Measurements from ENCODE around the gene DIP2C. TPM values are rescaled to one million over a fixed set of nuclear protein-coding genes. Genes with fewer than 3 reads are reported as not detected.
"Not testable (repeated sequence)": the region's sequence is repeated elsewhere in the genome, so short reads cannot be mapped to it uniquely, and the experiment has no call there.

The DIP2C gene
- total RNA-seq, 1 donor from 2014 or later: 5.1 TPM

DNA sequence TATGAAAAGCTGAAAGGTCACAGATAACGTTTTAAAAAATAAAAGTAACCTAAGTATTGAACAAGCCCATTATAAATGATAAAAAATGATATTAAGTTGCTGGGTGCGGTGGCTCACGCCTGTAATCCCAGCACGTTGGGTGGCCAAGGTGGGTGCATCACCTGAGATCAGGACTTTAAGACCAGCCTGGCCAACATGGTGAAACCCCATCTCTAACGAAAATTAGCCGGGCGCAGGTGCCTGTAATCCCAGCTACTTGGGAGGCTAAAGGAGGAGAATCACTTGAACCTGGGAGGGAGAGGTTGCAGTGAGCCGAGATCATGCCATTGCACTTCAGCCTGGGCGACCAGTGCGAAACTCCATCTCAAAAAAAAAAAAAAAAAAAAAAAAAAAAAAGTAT, 93.3 kb downstream of the DIP2C start:
- not testable (repeated sequence) for DNase-seq (ENCODE audit: low read depth, low spot score)

DNA sequence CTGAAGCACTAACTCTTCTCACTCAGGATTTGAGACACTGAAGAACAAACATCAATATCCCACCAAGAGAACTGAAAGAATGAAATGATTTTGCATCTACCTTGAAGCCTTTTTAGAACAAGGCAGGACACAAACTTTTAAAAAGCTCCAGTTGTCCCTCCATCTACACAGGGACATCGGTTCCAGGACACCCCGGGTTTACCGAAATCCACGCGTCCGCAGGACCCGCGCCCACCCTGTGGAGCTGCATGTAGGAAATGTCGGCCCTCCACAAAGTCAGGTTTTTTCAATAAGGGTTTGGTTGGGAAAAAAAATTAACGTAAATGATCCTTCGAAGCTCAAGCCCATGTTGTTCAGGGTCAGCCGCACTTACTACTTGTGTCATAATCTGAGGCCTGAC, 94.0 kb downstream of the DIP2C start:
- no peak for DNase-seq (ENCODE audit: low read depth, low spot score)

DNA sequence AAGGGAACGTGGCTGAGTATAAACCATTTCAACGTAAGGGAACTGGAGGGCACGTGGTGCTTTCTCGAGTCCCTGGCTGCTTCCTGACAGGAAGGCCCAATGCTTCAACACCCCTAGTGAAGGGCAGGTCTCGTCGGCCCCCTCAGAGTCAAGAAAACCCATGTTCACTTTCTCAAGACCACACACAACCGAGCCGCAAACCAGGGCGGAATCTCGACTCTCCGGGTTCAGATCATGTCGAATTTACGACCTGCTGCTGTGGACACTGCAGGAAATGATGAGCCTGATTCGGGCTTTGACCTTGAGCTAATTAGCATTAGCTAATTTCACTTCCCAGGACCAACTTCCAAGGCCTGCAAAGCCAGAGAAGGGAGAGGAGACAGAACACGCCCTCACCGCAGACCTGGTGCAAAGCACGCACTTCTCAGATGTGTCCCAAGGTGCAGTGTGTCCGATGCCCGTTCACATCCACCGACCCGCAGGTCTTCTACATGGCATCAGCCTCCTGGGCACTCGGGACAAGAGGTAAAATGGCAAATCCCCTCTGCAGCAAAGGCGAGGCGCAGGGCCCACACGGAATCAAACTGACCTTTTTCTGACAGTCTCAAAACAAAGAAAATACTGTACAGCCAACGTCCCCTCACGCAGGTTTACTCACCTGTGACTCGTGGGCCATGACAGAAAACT, 94.7 kb downstream of the DIP2C start:
- no peak for DNase-seq (ENCODE audit: low read depth, low spot score)

DNA sequence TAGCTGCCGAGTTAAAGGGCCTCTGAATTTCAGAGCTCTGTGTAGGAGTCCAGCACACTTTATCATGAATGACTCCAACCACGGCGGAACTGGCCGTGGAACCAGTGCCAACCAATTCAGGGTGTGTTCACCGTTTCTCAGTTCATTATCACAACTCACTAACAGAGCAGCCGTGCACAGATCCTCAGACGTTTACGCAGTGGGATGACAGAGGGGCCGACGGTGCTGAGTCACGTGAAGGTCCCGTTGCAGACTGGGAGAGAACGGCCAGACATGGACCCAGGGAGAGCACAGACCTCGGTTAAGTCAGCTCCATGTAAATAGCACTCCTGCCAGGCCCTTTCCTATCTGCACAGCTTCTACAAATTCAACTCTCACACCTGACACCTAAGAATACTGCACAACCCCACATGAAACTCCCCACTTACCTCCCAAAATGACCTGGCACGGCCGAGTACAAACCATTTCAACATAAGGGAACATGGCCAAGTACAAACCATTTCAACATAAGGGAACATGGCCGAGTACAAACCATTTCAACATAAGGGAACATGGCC, 95.5 kb downstream of the DIP2C start:
- no peak for DNase-seq (ENCODE audit: low read depth, low spot score)

DNA sequence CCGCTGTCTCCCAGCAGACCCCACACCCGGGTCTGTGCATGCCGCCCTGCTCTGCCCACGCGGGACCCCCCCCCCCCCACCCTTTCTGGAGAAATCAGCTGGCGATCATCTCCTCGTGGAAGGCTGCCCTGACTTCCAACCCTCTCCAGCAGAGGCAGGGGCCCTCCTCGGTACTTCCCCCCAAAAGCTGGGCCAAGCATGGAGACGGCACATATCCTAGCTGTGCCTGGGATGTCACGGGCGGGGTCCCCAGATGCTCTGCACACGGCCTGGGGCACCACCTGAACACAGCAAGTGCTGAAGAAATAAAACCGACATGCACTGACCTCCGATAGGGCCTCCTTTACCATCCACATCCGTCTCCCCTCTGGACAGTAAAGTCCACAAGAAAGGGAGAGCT, 96.0 kb downstream of the DIP2C start:
- DNase-seq (ENCODE audit: low read depth, low spot score): no peak

DNA sequence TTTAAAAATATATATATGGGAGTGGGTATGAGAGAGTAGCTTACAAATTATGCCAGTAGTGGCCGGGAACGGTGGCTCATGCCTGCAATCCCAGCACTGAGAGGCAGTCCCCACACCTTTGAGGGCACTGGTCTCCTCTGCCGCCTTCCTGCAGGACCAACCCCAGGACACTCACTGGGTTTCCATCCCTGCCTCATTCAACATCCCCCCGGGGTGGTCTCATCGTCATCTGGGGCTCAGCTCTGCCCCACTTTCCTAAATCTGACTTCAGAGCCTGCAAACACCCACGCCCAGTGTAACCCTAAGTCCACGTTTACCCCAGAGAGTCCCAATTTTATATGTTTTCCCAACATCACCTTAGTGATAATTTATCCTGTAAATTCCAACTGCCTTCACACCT, 96.5 kb downstream of the DIP2C start:
- DNase-seq (ENCODE audit: low read depth, low spot score): no peak

DNA sequence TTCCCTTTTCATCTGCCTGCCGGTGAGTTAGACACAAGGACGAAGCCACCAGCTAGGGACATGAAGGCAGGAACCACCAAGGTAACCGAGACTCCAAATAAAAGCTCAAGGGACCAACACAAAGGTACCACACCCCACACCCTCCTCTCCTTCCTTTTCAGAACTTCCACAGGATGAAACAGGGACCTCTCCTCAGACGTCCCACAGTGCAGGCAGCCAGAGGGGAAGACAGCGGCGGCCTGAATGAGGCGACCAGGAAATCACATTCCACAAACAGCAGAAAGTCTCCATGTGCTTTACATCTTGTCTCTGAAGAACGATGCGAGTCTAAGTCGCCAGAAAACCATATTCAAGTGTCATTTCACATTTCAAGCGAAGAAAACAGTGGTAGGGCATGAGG, 97.8 kb downstream of the DIP2C start:
- no peak for DNase-seq (ENCODE audit: low read depth, low spot score)

DNA sequence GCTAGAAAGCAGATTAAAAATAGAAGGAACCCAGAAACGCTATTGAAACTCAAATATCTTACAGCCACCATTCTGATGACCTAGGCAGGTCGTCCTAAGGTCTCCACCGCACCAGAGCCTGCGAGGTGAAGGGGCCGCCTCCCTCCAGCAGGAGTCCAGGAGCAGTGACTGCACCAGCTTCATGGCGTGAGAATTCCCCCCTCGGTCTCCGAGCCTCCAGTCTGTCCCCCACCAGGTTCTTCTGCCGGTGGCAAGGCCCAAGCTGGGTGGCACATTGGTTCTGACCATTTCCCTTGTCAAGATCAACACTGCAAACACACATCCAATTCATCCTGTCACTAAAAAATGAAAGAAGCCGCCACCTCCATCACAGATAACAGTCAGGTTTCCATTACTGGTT, 98.7 kb downstream of the DIP2C start:
- no peak for DNase-seq (ENCODE audit: low read depth, low spot score)

DNA sequence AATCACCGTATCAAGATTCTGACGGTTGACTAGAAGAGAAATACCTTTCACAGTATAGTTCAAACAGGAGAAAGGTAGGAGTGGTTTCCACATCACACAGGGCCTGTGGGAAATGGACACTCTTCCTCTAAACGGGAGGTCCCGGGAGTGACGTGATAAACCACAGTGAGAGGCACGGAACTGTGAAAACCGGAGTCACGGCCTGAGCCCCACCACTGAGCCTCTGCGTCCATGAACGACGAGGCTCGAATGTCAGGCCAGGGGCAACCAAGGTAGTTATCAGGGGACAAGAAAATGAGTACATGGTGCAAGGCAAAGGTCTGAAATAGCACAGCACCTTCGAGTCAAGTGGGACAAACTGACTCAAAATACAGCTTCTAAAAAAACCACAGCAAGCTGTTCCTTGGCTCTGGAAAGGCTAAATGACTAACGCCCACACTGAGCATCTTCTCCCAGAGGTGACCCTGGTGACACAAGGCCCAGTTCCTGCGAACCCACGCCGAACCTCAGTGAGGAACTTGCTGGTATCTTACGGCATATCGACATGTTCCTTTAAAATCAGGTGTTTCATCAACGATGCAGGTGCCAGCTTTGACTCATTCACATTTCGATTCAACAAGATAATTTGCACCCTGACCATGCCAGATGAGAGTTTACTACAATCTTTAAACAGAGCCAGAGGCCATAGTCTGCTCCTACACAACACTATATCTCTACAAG, 99.3 kb downstream of the DIP2C start:
- no peak for DNase-seq (ENCODE audit: low read depth, low spot score)

DNA sequence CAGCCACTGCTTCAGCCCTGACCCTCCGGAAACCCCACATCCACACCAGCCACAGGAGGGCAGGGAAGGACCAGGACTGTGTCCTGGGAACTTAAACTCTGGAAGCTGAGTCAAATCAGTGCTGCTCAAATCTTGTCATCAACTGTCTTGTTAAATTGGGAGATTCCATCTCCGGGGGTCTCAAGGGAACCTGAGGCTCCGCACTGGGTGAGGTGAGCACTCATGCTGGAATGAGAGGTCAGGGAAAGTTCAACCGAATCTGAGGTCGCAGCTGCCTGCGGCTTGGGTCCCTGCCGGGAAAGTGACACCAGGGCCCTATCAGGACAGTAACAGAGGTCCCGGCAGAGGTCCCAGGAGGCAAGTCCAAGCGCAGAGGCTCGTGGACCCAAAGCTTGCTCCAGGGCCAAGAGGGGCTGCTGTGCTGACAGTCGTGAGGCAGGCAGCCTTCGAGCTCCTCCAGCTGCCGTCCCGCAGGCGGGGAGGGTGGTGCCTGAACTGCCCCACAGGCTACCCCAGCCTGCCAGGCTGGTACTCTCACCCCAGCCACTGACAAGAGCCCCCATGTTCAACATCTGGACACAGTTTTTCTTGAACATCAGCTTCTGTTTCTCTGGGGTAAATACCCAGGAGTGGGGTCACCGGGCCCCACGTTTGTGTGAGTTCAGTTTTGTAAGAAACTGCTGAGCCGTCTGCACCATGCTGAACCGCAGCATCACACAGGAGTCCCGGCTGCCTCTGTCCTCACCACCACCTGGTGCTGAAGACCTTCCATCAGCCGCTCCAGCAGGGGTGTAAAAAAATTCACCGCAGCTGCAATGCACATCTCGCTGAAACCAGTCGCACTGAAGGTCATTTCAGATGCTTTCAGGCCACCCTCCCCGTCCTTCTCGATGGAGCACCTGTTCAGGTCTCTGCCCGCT, 101.0 kb downstream of the DIP2C start:
- DNase-seq (ENCODE audit: low read depth, low spot score): no peak

DNA sequence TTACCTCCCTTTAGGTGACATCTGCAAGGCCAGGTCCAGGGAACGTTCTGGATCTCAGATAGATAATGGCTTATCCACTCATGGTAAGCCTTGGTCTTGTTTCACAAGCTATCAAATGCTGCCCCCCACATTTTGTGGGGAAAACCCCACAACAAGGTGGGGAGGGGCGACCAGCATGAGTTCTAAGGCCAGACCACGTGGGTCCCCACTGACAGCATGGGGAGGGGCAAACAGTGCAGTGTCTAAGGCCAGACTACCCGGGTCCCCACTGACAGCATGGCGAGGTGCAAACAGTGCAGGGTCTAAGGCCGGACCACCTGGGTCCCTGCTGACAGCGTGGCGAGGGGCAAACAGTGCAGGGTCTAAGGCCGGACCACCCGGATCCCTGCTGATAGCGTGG, 102.8 kb downstream of the DIP2C start:
- no peak for DNase-seq (ENCODE audit: low read depth, low spot score)

DNA sequence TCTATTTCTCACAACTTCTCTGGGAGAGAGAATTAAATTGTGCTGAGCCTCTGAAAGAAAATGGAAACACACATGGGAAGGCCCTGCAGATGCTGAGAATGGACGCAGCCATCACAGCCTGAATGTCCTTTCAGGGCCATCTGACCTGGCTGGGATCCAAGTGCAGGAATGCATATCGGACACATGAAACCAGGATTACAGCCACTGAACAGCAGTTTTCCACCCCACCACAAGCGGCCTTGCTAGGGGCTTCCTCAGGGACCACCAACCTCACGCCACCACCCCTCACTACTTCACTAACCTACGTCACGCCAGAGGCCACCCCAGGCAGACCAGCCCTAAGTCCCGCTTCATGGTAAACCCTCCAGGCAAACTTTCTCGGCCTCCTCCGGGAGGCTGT, 103.3 kb downstream of the DIP2C start:
- DNase-seq (ENCODE audit: low read depth, low spot score): no peak

DNA sequence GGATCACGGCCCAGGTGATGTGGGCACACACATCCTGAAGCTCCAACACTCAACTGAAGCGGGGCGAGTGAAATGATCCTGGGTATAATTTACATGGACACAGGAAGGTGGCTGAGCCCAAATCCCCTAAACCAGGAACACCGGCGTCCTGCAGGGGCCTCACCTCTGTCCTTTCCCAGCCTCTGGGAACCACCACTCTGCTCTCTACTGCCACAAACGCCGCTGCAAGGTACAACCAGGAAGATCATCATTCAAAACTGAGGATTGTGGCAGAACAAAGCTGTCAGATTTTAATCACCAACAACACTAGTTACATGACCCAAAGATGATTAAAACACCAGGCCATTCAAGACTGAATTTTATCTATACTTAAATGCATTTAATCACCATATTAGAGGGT, 104.0 kb downstream of the DIP2C start:
- DNase-seq (ENCODE audit: low read depth, low spot score): no peak

DNA sequence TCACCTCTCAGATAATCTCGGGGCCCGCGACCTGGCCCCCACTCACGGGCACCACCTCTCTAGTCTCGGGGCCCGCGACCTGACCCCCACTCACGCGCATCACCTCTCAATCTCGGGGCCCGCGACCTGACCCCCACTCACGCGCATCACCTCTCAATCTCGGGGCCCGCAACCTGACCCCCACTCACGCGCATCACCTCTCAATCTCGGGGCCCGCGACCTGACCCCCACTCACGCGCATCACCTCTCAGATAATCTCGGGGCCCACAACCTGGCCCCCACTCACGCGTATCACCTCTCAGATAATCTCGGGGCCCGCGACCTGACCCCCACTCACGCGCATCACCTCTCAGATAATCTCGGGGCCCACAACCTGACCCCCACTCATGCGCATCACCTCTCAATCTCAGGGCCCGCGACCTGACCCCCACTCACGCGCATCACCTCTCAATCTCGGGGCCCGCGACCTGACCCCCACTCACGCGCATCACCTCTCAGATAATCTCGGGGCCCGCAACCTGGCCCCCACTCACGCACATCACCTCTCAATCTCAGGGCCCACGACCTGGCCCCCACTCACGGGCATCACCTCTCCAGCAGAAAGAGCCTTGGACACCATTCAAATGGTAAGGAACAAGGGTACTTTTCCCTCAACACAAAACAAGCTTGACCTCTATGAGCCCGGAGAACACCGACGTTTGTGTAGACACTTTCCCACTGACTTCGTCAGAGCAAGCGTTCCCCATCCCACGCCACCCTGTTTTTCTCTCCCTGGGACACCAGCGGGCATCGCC, 104.8 kb downstream of the DIP2C start:
- not testable (repeated sequence) for DNase-seq (ENCODE audit: low read depth, low spot score)

DNA sequence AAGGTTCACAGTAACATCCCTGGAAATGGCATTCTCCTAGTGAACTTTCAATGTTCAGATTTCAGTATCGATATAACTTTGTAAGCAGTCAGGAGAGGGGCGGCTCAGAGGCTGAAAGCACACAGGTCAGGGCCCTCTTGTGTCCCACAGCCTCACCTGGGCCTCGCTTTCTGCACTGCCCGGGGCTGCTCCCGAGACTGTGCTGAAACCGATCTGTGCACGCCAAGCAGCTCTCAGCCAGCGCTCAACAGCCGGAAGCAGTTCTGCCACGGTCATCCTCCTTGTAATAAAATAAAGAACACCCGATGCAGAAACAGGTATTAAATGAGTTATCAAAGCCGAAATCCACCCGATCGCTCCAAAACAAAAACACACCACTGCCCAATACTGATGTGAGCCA, 106.0 kb downstream of the DIP2C start:
- no peak for DNase-seq (ENCODE audit: low read depth, low spot score)

DNA sequence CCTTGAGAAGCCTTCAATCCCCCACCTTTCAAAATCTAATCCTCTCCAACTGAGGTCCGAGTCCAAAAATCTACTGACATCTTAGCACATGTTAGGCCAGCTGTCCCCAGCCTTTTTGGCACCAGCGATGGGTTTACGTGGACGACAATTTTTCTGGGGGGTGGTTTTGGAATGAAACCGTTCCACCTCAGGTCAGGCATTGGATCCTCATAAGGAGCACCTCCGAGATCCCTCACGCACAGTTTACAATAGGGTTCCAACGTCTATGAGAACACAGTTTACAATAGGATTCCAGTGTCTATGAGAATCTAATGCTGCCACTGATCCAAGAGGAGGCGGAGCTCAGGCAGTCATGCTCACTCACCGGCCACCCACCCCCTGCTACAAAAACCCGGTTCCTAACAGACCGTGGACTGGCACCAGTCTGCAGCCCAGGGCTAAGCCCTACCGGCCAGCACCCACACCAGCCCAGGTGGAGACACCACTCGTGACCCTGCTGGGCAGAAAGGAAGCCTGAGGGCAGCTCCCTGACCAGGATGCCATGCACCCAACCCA, 107.6 kb downstream of the DIP2C start:
- no peak for DNase-seq (ENCODE audit: low read depth, low spot score)

DNA sequence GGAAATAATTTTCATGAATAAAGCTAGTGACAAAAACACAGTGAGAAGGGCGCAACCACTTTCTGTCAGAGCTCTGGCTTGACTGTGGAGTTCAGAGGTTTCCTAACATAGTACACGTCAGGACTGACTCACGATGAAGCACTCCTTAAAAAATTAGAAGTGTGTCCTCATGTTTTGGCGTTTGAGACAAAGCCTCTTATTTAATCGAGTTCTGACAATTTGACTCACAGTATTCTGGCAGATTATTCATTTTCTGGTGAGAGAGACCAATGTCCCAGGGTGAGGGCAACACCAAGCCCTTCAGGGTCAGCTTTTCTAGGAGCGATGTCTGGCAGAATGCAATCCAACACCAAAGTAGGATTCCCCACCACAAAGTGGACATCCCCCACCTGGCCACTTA, 108.7 kb downstream of the DIP2C start:
- DNase-seq (ENCODE audit: low read depth, low spot score): no peak

DNA sequence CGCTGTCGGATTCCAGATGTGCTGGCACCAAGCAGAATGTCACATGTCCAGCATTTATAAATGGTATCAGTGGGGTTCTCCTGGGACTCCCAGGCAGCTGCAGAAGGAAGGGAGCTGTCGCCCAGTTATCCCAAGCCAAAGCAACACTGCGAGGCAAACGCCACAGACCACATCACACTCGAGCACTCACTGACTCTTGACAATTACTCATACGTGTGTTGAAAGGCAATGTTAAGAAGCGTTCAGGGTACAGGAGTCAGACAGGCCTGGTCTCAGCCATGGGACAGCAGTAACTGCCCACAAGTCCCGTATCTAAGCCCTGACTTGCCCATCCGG, 113.4 kb downstream of the DIP2C start:
- no peak for DNase-seq (ENCODE audit: low read depth, low spot score)

DNA sequence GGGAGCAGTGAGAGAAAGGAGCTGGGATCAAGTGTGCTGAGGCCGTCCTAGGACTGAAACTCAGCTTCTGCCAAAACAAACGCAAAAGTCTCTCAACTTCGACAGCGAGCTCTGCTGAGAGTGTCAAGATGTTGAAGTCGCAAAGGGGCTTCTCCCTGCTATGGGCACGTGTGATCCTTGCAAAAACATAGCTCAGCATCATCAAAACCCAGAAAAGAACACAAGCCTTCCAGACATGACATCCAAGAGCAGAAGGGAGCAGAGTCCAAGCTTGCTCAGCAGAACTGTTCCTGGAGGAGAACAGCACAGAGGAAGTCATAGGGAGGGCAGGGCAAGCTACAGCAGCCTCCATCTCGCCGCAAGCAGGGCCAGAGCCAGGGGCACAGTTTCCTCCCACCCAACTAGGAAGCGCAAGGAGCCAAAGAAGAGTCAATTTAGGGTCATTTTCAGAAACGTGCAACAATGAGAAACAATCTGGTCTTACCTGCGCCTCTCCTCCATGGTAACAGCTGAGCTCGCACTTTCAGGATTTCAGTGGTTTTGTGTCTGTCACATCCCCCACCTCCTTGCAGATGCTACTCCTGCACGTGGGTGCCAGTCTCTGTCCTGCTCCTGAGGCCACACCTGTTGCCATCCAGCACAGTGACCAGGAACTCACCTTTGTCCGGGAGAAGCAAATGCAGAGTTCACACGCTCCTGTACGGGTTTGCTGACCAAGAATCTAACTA, 113.9 kb downstream of the DIP2C start:
- DNase-seq (ENCODE audit: low read depth, low spot score): no peak

DNA sequence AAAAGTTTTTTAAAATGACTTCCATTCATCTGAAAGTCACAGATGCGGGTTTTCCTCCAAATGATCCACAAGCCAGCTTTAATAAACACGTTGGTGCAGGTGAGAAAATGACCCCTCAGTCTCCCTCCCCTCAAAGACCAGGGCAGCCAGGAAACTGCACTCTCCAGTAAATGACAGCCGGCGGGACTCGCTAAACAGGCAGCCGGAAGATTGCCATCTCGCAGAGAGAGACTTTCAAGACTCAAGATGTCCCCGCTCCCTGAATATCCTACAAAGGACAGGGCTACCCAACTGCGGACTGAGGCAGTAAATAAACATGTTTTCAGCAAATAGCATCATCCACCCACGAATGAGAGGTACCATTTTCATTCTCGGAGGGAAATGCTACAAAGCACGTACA, 116.8 kb downstream of the DIP2C start:
- no peak for DNase-seq (ENCODE audit: low read depth, low spot score)

All from pulmonary artery endothelial cell (primary cell).